ENCODE measurements around the gene AFG1L.
"Not testable (repeated sequence)": the region's sequence is repeated elsewhere in the genome, so short reads cannot be mapped to it uniquely, and the experiment has no call there.

Gene AFG1L

GRCh38 chr6:108294727-108295625 is at the start of gene AFG1L:
Gene AFG1L (plus strand): TSS chr6:108295054. CDS start chr6:108295080, 26 bp downstream.
- Histone ChIP-seq H2AFZ (ENCODE audit: low read depth, low read length) (peak within 1 kb of the TSS; percentile 89), H3K4me1 (ENCODE audit: insufficient read depth, low read length) (peaks cover 12% of the 10 kb centered on the region), H3K9me3 (ENCODE audit: low read length) (no peaks in the 10 kb centered on the region), H3K4me3 (ENCODE audit: low read length) (peak within 1 kb of the TSS; percentile 90), H3K36me3 (ENCODE audit: insufficient read depth, low read length) (no peaks in the 10 kb centered on the region), H3K27me3 (ENCODE audit: insufficient read depth, low read length) (no peaks in the 10 kb centered on the region)

DNA sequence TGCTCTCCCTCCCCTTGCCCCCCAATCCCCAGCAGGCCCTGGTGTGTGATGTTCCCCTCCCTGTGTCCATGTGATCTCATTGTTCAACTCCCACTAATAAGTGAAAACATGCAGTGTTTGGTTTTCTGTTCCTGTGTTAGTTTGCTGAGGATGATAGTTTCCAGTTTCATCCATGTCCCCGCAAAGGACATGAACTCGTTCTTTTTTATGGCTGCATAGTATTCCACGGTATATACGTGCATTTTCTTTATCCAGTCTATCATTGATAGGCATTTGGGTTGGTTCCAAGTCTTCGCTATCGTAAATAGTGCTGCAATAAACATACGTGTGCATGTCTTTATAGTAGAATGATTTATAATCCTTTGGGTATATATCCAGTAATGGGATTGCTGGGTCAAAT is 49.8 kb upstream of the AFG1L start:
- H3K27me3 ChIP-seq (ENCODE audit: insufficient read depth, low read length); H3K9me3 ChIP-seq (ENCODE audit: low read length); H3K36me3 ChIP-seq (ENCODE audit: insufficient read depth, low read length); H3K4me1 ChIP-seq (ENCODE audit: insufficient read depth, low read length); H2AFZ ChIP-seq (ENCODE audit: low read depth, low read length); H3K4me3 ChIP-seq (ENCODE audit: low read length): not testable (repeated sequence)

DNA sequence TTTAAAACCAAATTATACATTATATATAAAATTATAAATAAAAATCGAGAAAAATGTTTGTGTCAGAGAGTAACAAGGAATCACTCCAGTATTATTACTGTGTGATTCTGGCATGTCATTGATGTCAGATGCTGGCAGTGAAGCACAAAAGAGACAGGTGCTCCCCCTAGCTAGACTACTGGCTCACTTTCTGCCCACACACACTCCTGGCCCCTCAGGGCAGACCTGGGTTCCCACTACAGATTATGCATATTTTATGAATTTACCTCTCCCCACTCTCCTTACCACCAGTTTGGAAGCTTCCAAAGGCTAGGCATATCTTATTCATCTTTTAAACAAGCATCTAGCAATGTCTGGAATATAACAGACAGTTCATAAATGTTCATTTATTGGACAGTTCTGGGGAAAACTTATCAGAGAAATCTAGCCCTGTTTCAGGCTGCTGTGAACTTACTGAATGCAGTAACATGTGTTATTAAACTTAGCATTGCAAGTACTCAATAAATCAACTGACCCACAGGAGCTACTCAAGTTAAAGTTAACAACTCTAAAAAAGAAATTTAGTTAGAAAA is 46.8 kb upstream of the AFG1L start:
- Histone ChIP-seq H3K27me3 (ENCODE audit: insufficient read depth, low read length) (no peaks in the 10 kb centered on the region), H3K9me3 (ENCODE audit: low read length) (peaks cover 2% of the 10 kb centered on the region), H2AFZ (ENCODE audit: low read depth, low read length) (no peak overlapping the region), H3K4me1 (ENCODE audit: insufficient read depth, low read length) (no peaks in the 10 kb centered on the region), H3K36me3 (ENCODE audit: insufficient read depth, low read length) (peaks cover 5% of the 10 kb centered on the region), H3K4me3 (ENCODE audit: low read length) (no peak overlapping the region)

- Histone ChIP-seq H3K36me3 (ENCODE audit: insufficient read depth, low read length) (no peaks in the 10 kb centered on the region), H3K27me3 (ENCODE audit: insufficient read depth, low read length) (no peaks in the 10 kb centered on the region), H3K4me1 (ENCODE audit: insufficient read depth, low read length) (no peaks in the 10 kb centered on the region), H3K9me3 (ENCODE audit: low read length) (peaks cover 2% of the 10 kb centered on the region), H3K4me3 (ENCODE audit: low read length) (no peak overlapping the region), H2AFZ (ENCODE audit: low read depth, low read length) (no peak overlapping the region)
Measured at GRCh38 chr6:108250240-108250866, 44.5 kb upstream of the AFG1L start.

GRCh38 chr6:108251252-108251651 is 43.6 kb upstream of the AFG1L start:
- Histone ChIP-seq H3K9me3 (ENCODE audit: low read length) (peaks cover 2% of the 10 kb centered on the region), H2AFZ (ENCODE audit: low read depth, low read length) (no peak overlapping the region), H3K4me3 (ENCODE audit: low read length) (no peak overlapping the region), H3K36me3 (ENCODE audit: insufficient read depth, low read length) (no peaks in the 10 kb centered on the region), H3K27me3 (ENCODE audit: insufficient read depth, low read length) (no peaks in the 10 kb centered on the region), H3K4me1 (ENCODE audit: insufficient read depth, low read length) (no peaks in the 10 kb centered on the region)

GRCh38 chr6:108252055-108252454 is 42.8 kb upstream of the AFG1L start:
- H3K4me3 ChIP-seq (ENCODE audit: low read length) = no peak overlapping the region
- H3K9me3 ChIP-seq (ENCODE audit: low read length) = peaks cover 2% of the 10 kb centered on the region
- no peaks in the 10 kb centered on the region for H3K27me3 ChIP-seq (ENCODE audit: insufficient read depth, low read length)
- H2AFZ ChIP-seq (ENCODE audit: low read depth, low read length) = no peak overlapping the region
- H3K36me3 ChIP-seq (ENCODE audit: insufficient read depth, low read length) = no peaks in the 10 kb centered on the region
- H3K4me1 ChIP-seq (ENCODE audit: insufficient read depth, low read length) = no peaks in the 10 kb centered on the region

DNA sequence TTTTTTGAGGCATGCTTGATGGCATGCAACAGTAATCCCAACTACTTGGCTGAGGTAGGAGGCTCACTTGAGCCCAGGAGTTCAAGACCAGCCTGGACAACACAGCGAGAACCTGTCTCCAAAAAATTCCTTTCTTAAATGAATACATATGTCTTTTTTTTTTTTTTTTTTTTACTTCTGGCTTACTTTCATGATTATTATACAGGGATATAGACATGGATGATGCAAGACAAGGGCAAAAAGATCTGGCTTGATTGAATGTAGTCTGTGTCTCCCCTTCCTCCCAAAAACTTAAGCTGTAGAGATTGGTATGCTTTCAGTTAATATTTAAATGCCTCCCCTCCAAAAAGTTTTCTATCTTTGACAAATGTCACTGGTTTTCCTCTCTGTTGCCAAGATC is 41.6 kb upstream of the AFG1L start:
- H3K9me3 ChIP-seq (ENCODE audit: low read length) = peaks cover 2% of the 10 kb centered on the region
- H3K4me1 ChIP-seq (ENCODE audit: insufficient read depth, low read length) = no peaks in the 10 kb centered on the region
- H3K4me3 ChIP-seq (ENCODE audit: low read length) = no peak overlapping the region
- no peak overlapping the region for H2AFZ ChIP-seq (ENCODE audit: low read depth, low read length)
- H3K27me3 ChIP-seq (ENCODE audit: insufficient read depth, low read length) = no peaks in the 10 kb centered on the region
- H3K36me3 ChIP-seq (ENCODE audit: insufficient read depth, low read length) = no peaks in the 10 kb centered on the region

DNA sequence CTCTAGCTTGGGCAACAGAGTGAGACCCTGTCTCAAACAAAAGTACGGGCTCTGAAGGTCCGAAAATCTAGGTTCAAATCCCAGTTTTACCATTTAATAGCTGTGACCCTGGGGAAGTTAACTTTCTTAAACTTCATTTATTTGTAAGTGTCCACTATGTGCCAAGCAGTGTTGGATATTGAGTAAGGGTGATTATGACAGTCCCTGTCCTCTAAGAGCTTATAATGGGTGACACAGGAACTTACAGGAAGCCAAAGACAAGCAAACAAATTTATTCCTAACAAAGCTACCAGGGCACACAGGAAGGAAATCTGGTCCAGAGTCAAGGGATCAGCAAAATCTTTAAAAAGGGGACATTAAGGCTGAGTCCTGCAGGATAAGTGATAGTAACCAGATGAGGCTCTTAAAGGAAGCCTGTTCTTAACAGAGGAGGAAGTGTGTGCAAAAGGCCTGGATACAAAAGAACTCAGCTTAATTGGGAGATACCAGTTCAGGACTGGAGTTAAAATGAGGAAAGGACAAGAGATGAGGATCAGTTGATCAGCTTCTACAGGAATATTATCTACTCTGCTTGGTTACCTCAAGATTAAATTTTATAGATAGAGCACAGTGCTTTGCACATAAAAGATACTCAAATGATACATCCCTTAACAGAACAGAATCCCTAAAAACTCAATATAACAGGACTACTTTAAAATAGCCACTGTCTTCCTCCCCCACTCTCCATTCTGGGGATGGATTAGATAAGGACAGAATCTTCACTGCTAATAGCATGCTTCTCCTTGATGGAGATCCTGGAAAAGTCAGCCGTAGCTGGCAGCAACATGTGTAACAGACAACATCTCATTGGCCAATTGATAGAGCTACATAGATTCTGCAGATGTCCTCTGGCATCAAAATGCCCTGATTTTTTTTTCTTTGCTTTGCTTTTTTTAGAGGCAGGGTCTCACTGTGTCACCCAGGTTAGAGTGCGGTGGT is 40.1 kb upstream of the AFG1L start:
- H3K36me3 ChIP-seq (ENCODE audit: insufficient read depth, low read length) = peaks cover 3% of the 10 kb centered on the region
- H3K4me1 ChIP-seq (ENCODE audit: insufficient read depth, low read length) = peaks cover 6% of the 10 kb centered on the region
- H3K27me3 ChIP-seq (ENCODE audit: insufficient read depth, low read length) = no peaks in the 10 kb centered on the region

DNA sequence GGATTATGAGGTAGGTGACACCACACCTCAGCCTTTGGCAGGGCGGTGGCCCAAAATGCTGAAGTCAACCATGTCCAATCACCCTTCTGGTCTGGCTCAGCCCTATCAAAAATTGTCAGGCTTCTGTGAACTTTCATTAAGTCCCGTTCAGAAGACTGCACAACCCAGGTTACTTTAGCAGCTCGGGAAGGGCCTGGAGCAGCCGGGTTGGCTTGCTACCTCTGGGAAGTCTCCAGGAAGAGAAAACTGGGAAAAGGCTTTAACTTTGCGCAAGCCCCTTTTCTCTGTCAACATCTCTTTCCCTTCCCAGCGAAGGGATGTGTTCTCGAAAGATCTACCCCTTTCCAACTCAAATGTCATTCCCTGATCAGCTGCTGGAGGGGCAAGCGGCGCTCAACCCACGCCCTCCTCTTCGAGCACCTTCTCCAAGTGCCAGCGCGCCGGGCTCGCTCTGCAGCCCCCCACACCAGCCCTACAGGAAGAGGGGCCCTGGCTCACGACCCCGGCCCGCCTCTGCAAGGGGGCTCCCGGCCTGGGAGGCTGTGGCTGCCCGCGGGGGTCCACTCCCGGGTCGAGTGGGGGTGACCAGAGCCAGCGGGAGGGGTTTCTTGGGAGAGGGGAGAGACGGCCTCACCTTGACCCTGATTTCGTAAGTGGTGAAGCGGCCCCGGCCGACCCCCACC is 34.6 kb upstream of the AFG1L start:
- Histone ChIP-seq H3K4me3 (ENCODE audit: low read length) (peak overlapping the region; percentile 77), H3K27me3 (ENCODE audit: insufficient read depth, low read length) (no peaks in the 10 kb centered on the region), H3K36me3 (ENCODE audit: insufficient read depth, low read length) (peaks cover 3% of the 10 kb centered on the region), H3K4me1 (ENCODE audit: insufficient read depth, low read length) (peaks cover 10% of the 10 kb centered on the region), H3K9me3 (ENCODE audit: low read length) (no peaks in the 10 kb centered on the region), H2AFZ (ENCODE audit: low read depth, low read length) (peak overlapping the region; percentile 97)

More for the DNA sequence above, 40.1 kb upstream of the AFG1L start:
- Histone ChIP-seq H3K9me3 (ENCODE audit: low read length) (peaks cover 2% of the 10 kb centered on the region), H3K4me3 (ENCODE audit: low read length) (no peak overlapping the region), H2AFZ (ENCODE audit: low read depth, low read length) (no peak overlapping the region)

DNA sequence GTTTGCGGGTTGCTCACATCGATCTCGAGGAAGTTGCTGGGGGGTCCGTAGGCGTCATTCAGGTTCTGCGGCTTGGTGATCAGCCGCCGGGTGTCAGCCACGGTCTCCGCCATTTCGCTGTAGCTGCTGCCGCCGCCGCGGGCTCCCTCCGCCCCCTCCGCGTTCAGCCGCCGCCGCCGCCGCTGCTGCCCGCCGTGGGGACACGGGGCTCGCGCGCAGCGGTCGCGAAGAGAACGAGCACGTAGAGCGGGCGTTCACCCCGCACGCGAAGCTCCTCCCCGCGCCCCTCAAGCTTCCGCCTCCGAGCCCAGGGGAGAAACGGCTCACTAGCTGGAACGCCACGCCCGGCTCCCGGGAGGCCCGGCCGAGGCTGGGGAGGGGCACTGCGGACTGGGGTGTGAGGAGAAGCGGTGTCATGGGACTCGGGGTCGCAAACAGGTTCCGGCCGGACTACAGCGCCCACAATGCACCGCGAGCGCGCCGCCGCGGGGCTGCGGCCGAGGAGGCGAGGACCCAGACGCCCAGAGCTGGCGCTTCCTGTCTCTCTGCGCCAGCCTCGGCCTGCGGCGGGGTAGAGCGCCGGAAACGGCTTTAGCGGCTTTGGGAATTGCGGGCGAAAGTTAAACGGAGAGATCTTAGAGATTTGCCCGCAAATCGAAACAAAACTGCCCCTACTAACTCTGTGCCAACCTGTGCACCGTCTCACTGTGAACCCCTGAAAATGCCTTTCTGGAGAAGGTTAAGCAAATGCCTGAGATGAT is 33.9 kb upstream of the AFG1L start, which contains the start of gene SNX3:
Gene SNX3 (minus strand): TSS at position 232 of the 761 bp plus-strand sequence. CDS start 119 bp downstream, at position 113.
- no peaks in the 10 kb centered on the region for H3K27me3 ChIP-seq (ENCODE audit: insufficient read depth, low read length)
- peak within 1 kb of the TSS; percentile 77 for H3K4me3 ChIP-seq (ENCODE audit: low read length)
- no peaks in the 10 kb centered on the region for H3K9me3 ChIP-seq (ENCODE audit: low read length)
- H3K4me1 ChIP-seq (ENCODE audit: insufficient read depth, low read length) = peaks cover 10% of the 10 kb centered on the region
- peaks cover 3% of the 10 kb centered on the region for H3K36me3 ChIP-seq (ENCODE audit: insufficient read depth, low read length)
- H2AFZ ChIP-seq (ENCODE audit: low read depth, low read length) = peak within 1 kb of the TSS; percentile 97

DNA sequence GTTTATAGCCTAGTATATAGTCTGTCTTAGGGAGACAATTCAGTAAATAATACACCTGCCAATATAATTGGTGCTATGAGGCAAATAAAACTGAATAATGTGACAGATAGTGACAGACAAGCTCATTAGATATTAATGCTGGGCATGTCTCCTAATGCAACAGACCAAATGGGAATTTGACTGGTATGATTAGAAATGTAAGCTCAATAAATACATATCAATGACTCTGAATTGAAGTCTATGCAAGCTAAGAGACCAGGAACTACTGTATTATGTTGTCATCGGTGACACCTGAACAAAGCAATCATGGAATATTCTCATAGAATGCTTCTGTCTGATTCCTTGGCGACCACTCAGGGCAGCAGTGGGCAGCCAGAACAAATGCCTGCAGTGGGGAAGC is 31.5 kb upstream of the AFG1L start:
- no peaks in the 10 kb centered on the region for H3K9me3 ChIP-seq (ENCODE audit: low read length)
- no peaks in the 10 kb centered on the region for H3K27me3 ChIP-seq (ENCODE audit: insufficient read depth, low read length)
- no peak overlapping the region for H3K4me3 ChIP-seq (ENCODE audit: low read length)
- H3K4me1 ChIP-seq (ENCODE audit: insufficient read depth, low read length) = peaks cover 10% of the 10 kb centered on the region
- peaks cover 2% of the 10 kb centered on the region for H3K36me3 ChIP-seq (ENCODE audit: insufficient read depth, low read length)
- H2AFZ ChIP-seq (ENCODE audit: low read depth, low read length) = no peak overlapping the region
